Measurements from ENCODE around the gene GHITM.

GHITM gene

GRCh38 chr10:84198206-84198915 lies 59.1 kb downstream of the GHITM start:
- FAIRE-seq (no peak), DNase-seq (ENCODE audit: low spot score) (no peak)

- DNase-seq (ENCODE audit: low spot score), result no peak
- no peak for FAIRE-seq
These were observed 61.4 kb downstream of the GHITM start for GRCh38 chr10:84200537-84201243.

- no peak for DNase-seq (ENCODE audit: low spot score)
These were observed 61.9 kb downstream of the GHITM start for GRCh38 chr10:84201244-84201606.

GRCh38 chr10:84201682-84202081 lies 62.4 kb downstream of the GHITM start:
- no peak for FAIRE-seq
- DNase-seq (ENCODE audit: low spot score), result no peak

More at GRCh38 chr10:84201244-84201606, 61.9 kb downstream of the GHITM start:
- FAIRE-seq, result no peak

- DNase-seq (ENCODE audit: low spot score) (no peak), FAIRE-seq (no peak)
These were observed 63.0 kb downstream of the GHITM start for GRCh38 chr10:84202349-84202748.

Data from RCC 7860 (cell line).